Endothelial cell of umbilical vein (primary cell): ENCODE measurements around the gene RMI2. TPM values are rescaled to one million over a fixed set of nuclear protein-coding genes. Genes with fewer than 3 reads are reported as not detected.

ENCODE experiments used
- BruUV-seq: library from RNA; stranded (reverse); fragments of 400-500 nt; replicated peaks from 2 replicates; lab custom pipeline; 2021; lab: Mats Ljungman, UMichigan
- CTCF ChIA-PET: fragments of 300-600, 350-600 bp; sonication (Branson Sonifier 250); formaldehyde crosslinking; loops from one replicate; lab custom pipeline; 2021; ENCODE audit warnings: antibody characterized with exemption, inconsistent platforms; lab: Charles Lee
- POLR2A ChIA-PET: fragments of 300-600, 350-600 bp; sonication (Branson Sonifier 250); formaldehyde crosslinking; loops from one replicate; lab custom pipeline; 2021; ENCODE audit warnings: antibody characterized with exemption, inconsistent platforms; lab: Charles Lee
- DNase-seq: peaks from one replicate; pipeline ENCODE4 v3.0.0-alpha.2; 2011; ENCODE audit warnings: low read depth, low spot score
- FAIRE-seq: peaks from 2 replicates; lab custom pipeline; 2011; peaks lifted over from hg19 to GRCh38; lab: Jason Lieb, UNC
- H2AFZ ChIP-seq: 2 replicates; pipeline ENCODE4 v1.6.0; 2012; ENCODE audit warnings: low read depth, low read length, control low read depth, inconsistent platforms
- H3K27ac ChIP-seq: 2 replicates; pipeline ENCODE4 v1.5.1; 2011; ENCODE audit warnings: low read depth, mild to moderate bottlenecking, control low read depth, low read length, moderate library complexity; ENCODE audit not compliant: insufficient read depth
- H3K27me3 ChIP-seq, 2 experiments: 2 replicates each; pipeline versions ENCODE4 v1.6.0 to v1.6.1; 2011; ENCODE audit warnings: low read length in 2 of 2, mixed read lengths in 1 of 2; ENCODE audit not compliant: control insufficient read depth in 2 of 2, insufficient read depth in 2 of 2
- H3K36me3 ChIP-seq, 2 experiments: 2 replicates in 1 of 2; 3 replicates in 1 of 2; pipeline ENCODE4 v1.5.1; 2011; ENCODE audit warnings: low read length in 2 of 2, mild to moderate bottlenecking in 1 of 2, moderate library complexity in 1 of 2; ENCODE audit not compliant: control insufficient read depth in 2 of 2, insufficient read depth in 2 of 2; ENCODE audit errors: extremely low read depth in 1 of 2
- H3K4me1 ChIP-seq: 3 replicates; pipeline ENCODE4 v1.5.1; 2011; ENCODE audit warnings: mild to moderate bottlenecking, low read length; ENCODE audit not compliant: control insufficient read depth, insufficient read depth; ENCODE audit errors: extremely low read depth
- H3K4me2 ChIP-seq: 2 replicates; pipeline ENCODE4 v1.6.1; 2011; ENCODE audit warnings: low read length, control low read depth, mixed read lengths; ENCODE audit not compliant: insufficient read depth
- H3K4me3 ChIP-seq, 3 experiments: fragments of 200-600 bp in 1 of 3; sonication (generic), shearing (Covaris generic) in 1 of 3; replicated peaks in 1 of 3; 2 replicates each; pipeline ENCODE4 v1.5.1; 2011 to 2016; ENCODE audit warnings: control low read depth in 3 of 3, low read length in 3 of 3, mild to moderate bottlenecking in 2 of 3, inconsistent platforms in 1 of 3, low read depth in 1 of 3, moderate library complexity in 1 of 3; ENCODE audit not compliant: insufficient read depth in 1 of 3
- H3K79me2 ChIP-seq: 2 replicates; pipeline ENCODE4 v1.6.0; 2012; ENCODE audit warnings: low read length, inconsistent platforms; ENCODE audit not compliant: control insufficient read depth, insufficient read depth
- H3K9ac ChIP-seq: replicated peaks from 2 replicates; pipeline ENCODE3; 2011; ENCODE audit warnings: low read length, control low read depth; ENCODE audit not compliant: insufficient read depth; ENCODE audit errors: extremely low read depth
- H3K9me1 ChIP-seq: replicated peaks from 3 replicates; pipeline ENCODE4 v1.6.0; 2011; ENCODE audit warnings: mild to moderate bottlenecking, low read length; ENCODE audit not compliant: control insufficient read depth, insufficient read depth; ENCODE audit errors: extremely low read depth
- H3K9me3 ChIP-seq: replicated peaks from 2 replicates; pipeline ENCODE4 v1.5.1; 2012; ENCODE audit warnings: low read length, inconsistent platforms; ENCODE audit not compliant: control insufficient read depth, insufficient read depth
- H4K20me1 ChIP-seq: replicated peaks from 2 replicates; pipeline ENCODE3; 2011; ENCODE audit warnings: mild to moderate bottlenecking, low read length; ENCODE audit not compliant: control insufficient read depth, insufficient read depth; ENCODE audit errors: extremely low read depth
- EZH2 ChIP-seq: IDR thresholded peaks from 2 replicates; pipeline ENCODE4 v1.6.1; 2012; ENCODE audit warnings: borderline replicate concordance, low read depth, mild to moderate bottlenecking, moderate library complexity, low read length, inconsistent platforms; ENCODE audit not compliant: severe bottlenecking
- FOS ChIP-seq: IDR thresholded peaks from 2 replicates; pipeline ENCODE4 v1.6.1; 2011; ENCODE audit warnings: mild to moderate bottlenecking, low read length, moderate library complexity, borderline replicate concordance; ENCODE audit not compliant: insufficient read depth
- GATA2 ChIP-seq: IDR thresholded peaks from 2 replicates; pipeline ENCODE4 v1.7.0; 2011; ENCODE audit warnings: low read depth, mild to moderate bottlenecking, moderate library complexity, mixed read lengths, low read length; ENCODE audit not compliant: insufficient read length, insufficient read depth
- JUN ChIP-seq: IDR thresholded peaks from 2 replicates; pipeline ENCODE4 v1.6.1; 2011; ENCODE audit warnings: borderline replicate concordance, low read depth; ENCODE audit not compliant: insufficient read length, insufficient read depth
- MYC ChIP-seq: IDR thresholded peaks from one replicate; pipeline ENCODE4 v1.6.1; 2011; ENCODE audit warnings: mild to moderate bottlenecking, low read depth, low read length
- POLR2A ChIP-seq: IDR thresholded peaks from 2 replicates; pipeline ENCODE4 v1.6.1; 2012; ENCODE audit warnings: low read depth, mild to moderate bottlenecking, control low read depth, low read length
- POLR2AphosphoS5 ChIP-seq: IDR thresholded peaks from 2 replicates; pipeline ENCODE4 v1.6.1; 2012; ENCODE audit warnings: low read depth, mild to moderate bottlenecking, control low read depth, low read length, moderate library complexity; ENCODE audit not compliant: insufficient read depth
- dilution Hi-C: fragments of 300-500 bp; cut with MboI; formaldehyde crosslinking; loops from one replicate; pipeline ENCODE4 v1.15.0; 2019; ENCODE audit warnings: low sequenced_read_pairs; ENCODE audit not compliant: extremely low pct_ligation_motif_present
- intact Hi-C: fragments of 100-400 bp; cut with micrococcal nuclease; formaldehyde crosslinking; loops from one replicate; pipeline ENCODE4 v1.10.0; 2022
- polyA plus RNA-seq, 4 experiments: library from polyadenylated mRNA; depleted of rRNA in 3 of 4; stranded (reverse) in 3 of 4; unstranded in 1 of 4; fragments of >200 nt; gene quantifications; 2 replicates each; pipeline versions ENCODE4 v1.2.1 to v1.2.3, GENCODE V29; 2011 to 2012; ENCODE audit warnings: missing spikeins in 1 of 4
- total RNA-seq: library from RNA; stranded (reverse); gene quantifications from 2 replicates; pipeline ENCODE4 v1.2.3, GENCODE V29; 2021
- TF ChIP-seq, protein P1 (sequence below), 2 donors: IDR thresholded peaks; 1 replicate in 1 of 2; 2 replicates in 1 of 2; pipeline ENCODE4 v1.5.1; 2011; ENCODE audit warnings: low read length in 2 of 2, mild to moderate bottlenecking in 2 of 2, moderate library complexity in 2 of 2, control low read depth in 1 of 2, inconsistent platforms in 1 of 2, low read depth in 1 of 2; ENCODE audit not compliant: insufficient read depth in 1 of 2; ENCODE audit errors: extremely low read depth in 1 of 2
- TF ChIP-seq, protein P2 (sequence below): IDR thresholded peaks from 2 replicates; pipeline ENCODE4 v1.6.1; 2011; ENCODE audit not compliant: insufficient read depth, insufficient read length

Gene RMI2
- total and polyA plus RNA-seq, 2 donors (not counting 3 experiments of a cell fraction or from before 2014, with no cell fraction given), result 5.3 to 7.7 TPM

GRCh38 chr16:11394593-11394960, 49.3 kb downstream of the RMI2 start:
- Histone ChIP-seq H3K27me3 (no peaks in the 10 kb centered on the region), H4K20me1 (no peaks in the 10 kb centered on the region), H3K4me2 (no peak overlapping the region), H3K9ac (no peak overlapping the region), H3K9me3 (no peaks in the 10 kb centered on the region), H3K9me1 (no peaks in the 10 kb centered on the region), H2AFZ (no peak overlapping the region), H3K36me3 (no peaks in the 10 kb centered on the region), H3K4me1 (no peaks in the 10 kb centered on the region), H3K27ac (no peak overlapping the region), H3K79me2 (no peaks in the 10 kb centered on the region), H3K4me3 (no peak overlapping the region)
- no TSS peak for BruUV-seq
- FAIRE-seq (no peak), DNase-seq (no peak)
- CTCF ChIA-PET, result interaction anchor here (0.5 to 3.7 kb wide), 3 partner anchors 8 to 320 kb away, joined by 3 to 26 read pairs (median 6); no protein-coding TSS in a partner anchor
- TF ChIP-seq FOS (no peak), GATA2 (no peak), EZH2 (no peak), POLR2A (no peak), JUN (no peak), MYC (no peak), POLR2AphosphoS5 (no peak)
- TF ChIP-seq, protein P1, sequence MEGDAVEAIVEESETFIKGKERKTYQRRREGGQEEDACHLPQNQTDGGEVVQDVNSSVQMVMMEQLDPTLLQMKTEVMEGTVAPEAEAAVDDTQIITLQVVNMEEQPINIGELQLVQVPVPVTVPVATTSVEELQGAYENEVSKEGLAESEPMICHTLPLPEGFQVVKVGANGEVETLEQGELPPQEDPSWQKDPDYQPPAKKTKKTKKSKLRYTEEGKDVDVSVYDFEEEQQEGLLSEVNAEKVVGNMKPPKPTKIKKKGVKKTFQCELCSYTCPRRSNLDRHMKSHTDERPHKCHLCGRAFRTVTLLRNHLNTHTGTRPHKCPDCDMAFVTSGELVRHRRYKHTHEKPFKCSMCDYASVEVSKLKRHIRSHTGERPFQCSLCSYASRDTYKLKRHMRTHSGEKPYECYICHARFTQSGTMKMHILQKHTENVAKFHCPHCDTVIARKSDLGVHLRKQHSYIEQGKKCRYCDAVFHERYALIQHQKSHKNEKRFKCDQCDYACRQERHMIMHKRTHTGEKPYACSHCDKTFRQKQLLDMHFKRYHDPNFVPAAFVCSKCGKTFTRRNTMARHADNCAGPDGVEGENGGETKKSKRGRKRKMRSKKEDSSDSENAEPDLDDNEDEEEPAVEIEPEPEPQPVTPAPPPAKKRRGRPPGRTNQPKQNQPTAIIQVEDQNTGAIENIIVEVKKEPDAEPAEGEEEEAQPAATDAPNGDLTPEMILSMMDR (IDR thresholded peaks at IDR 0.05; ENCODE audit: extremely low read depth in 1 of 2, insufficient read depth in 1 of 2, low read depth in 1 of 2, low read length in 2 of 2), result no peak
- TF ChIP-seq, protein P2, sequence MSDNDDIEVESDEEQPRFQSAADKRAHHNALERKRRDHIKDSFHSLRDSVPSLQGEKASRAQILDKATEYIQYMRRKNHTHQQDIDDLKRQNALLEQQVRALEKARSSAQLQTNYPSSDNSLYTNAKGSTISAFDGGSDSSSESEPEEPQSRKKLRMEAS, result no peak
- intact Hi-C loops, result no loop called here
- POLR2A ChIA-PET, result no interaction called here
- dilution Hi-C loops, result no loop called here
